HG03025 (cell line): Measurements from ENCODE around the gene BLOC1S3.

Experiments
- ATAC-seq: cut with Tn5 transposase; IDR thresholded peaks from one replicate; pipeline ENCODE4 v1.9.1; 2021; ENCODE audit warnings: mild to moderate bottlenecking, moderate library complexity; ENCODE audit not compliant: unreplicated experiment, low FRiP score

The BLOC1S3 gene

DNA sequence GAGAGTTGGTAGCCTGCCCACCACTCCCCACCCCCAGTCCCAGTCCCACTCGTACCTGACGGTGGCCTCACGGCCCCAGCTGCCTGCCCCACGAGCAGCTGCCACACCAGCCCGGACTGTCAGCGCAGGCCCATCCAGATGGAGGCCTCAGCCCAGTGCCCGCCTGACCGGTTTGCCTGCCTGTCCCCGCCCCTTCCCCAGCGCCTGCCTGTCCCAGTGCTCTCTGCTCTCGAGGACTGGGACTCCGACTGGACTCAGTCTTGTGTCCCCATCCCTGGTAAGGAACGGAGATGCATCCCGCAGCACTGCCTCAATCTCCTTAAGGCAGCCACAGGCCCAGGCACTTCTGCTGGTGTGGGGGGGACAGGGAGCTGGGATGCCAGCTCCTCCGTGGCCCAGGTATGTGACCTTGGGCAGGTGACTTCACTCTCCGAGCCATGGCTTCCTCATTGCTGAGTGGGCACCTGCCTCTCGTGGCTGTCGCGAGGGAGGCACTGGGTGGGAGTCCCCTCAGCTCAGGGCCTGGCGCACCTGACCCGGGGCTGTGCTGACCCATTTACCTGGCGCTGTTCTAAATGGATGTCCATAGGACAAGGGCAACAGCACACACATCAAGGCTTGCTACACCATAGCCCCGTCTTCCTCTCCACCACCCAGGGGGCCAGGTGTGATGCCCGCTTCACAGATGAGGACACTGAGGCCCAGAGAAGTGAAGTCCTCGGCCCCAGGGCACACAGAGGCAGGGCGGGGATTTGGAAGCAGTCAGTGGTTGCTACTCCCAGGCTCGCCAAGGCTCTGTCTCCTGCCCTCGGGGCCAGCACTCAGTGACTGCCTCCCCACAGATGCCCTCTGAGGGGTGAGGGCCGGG, 17.5 kb upstream of the BLOC1S3 start, which contains the start of gene NKPD1:
NKPD1 (minus strand) TSS at position 113 of the 868 bp plus-strand sequence. CDS start 832 bp downstream, outside the sequence.
- ATAC-seq = no peak

DNA sequence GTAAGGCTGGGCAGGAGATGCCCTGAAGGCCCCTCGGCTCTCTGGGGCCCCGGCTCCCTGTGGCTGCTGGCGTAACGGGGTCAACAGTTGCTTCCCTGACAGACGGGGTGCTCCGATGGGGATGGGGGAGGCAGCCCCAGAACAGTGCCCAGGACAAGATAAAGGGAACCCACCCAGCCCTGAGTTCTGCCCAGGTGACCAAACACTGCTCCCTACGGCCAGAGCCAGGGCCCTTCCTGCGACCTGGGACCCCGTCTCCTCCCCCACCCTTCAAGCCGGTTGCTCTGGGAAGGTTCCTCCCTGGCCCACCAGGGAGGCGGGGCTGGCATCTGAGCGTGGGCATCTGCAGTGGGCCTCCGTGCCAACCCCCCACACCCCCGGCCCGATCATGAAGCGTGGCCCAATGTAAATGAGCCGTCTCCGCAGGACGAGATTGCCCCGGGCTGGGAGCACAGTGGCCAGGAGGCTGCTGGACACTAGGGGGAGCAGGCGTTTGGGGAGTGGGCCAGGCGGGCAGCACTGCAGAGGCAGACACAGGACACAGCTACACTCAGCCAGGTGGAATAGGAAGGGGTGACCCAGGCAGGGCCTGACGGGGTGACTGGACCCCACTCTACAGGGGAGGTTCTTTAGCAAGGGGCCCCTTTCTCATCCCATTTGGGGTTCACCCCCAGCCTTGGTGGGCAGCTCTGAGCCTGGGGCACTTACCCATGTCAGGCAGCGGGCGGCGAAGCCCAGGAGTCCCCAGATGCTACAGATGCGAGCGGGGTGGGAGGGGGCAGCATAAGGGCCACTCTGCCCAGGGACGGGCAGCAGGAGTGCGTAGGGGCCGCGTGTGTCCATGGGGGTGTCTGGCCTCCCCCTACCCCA, 16.6 kb upstream of the BLOC1S3 start:
- ATAC-seq = no peak

DNA sequence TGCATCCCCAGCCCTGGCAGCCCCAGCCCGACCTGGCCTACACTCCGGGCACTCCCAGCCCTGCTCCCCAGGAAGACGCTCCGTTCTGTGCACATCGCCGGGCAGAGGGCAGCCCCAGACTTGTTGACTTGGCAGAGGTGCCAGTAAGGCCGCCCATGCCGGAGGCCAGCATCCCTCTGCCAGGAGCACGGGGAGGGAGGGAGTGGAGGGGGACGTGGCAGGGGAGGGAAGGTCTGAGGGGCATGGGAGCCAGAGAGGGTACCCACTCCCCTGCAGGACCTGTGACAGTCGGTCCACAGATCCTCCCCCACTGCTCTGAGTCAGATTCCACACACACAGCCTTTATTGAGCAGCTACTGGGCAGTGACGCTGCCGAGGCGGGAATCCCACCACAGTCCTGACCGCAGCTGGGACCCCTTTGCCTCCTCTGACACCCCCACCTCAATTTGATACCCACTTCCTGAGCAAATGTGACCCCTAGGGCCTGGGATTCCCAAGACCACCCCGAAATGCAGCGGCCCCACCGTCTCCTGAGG, 15.9 kb upstream of the BLOC1S3 start:
- no peak for ATAC-seq

DNA sequence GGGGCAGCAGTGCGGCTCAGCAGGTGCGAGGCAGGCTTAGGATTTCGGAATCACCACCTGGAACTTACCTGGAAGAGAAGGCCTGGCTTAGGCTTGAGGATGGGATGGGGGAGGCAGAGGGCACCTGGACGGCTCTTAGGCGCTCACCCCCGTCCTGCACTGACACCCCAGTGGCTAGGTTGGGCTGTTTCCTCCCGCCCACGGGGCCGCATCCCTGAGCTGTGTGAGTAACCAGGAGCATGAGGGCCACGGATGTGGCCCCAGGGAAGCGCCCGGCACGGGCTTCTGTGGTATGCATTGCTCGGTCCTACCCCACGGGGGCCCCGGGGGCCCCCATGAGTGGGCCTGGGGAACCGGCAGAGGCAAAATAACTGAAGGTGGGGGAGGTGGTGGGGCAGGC, 15.4 kb upstream of the BLOC1S3 start:
- ATAC-seq = no peak

DNA sequence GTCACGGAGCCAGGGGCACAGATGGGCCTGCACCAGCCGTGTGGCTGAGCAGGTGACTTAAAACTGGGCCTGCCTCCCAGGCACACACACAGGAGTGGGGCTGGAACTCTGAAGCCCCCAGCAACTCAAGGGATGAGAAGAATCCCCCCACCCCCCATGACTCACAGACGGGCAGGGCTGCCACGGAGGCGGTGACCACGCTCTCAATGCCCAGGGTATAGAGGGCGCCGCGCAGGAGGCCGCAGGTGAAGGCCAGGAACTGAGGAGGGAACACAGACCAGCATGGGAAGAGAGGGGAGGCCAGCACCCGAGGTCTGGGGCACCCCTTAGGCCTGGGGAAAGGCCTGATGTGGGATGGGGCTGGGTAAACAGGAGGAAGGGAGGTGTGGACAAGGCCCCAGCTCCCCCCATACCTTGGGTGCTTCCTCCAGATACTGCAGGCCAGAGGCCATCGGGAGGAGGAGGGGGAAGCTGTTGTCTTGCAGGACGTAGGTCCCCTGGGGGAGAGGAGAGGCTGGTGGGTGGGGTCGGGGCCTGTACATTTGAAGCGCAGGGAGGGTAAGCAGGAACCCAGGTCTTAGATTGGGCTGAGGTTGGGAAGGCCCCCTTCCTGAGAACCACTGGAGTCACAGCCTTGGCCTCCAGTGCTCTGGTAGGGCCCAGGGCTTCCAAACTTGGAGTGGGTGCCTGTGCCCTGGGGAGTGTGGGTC, 14.7 kb upstream of the BLOC1S3 start:
- ATAC-seq = no peak

DNA sequence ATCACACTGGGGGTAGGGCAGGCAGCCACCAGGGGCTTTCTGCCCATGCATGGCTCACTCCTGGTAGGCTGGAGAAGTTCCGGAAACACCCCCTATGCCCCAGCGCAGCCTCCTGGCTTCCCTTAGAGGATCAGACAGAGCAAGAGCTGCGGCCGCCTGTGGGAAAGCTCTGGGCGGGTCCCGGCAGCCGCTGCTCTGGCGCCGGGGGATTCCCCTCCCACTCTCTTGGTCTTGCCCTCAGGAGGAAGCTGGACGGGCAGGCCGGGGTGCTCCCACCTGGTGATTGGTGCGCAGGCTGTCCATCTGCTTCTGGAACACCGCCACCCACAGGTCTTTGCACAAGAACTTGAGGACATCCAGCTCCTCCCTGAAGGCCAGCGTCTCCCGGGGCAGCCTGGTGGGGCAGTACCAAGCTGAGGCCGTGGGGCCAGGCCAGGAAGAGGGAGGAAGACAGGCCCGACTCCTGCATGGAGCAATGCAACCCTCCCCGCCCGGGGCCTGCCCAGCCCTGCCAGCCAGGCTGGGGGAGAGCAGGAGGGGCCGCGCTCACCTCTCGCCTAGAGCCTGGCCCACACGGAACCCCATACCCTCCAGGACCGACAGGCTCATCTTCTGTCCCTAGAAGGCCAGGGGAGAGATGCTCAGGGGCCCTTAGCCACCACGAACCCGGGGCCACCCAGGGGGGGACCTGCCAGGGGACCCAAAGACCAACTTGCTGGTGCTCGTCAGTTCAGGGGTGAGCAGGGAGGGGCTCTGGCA, 13.8 kb upstream of the BLOC1S3 start:
- ATAC-seq = no peak

DNA sequence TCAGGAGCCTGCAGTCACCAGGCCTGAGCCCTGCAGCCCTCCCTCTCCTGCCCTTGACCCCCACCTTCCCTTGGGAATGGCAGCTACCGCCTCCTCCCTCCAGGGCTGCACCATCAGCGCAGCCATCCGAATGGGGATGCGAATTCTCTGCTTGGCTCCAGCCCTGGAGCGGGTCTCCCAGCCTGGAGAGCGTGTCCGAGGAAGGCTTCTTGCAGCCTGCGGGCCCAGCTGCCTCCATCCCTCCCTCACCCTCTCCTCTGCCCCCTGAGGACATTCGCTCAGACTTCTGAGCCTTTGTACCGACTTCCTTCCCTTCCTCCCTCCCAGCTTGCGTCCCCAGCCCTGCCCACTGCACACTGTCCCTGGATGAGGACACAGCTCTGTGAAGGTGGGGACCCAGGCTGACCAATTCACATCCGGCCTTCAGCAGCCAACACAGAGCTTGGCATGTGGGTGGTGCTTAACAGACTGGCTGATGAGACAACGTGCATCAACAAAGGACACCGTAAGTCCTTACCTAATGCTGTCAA, 11.8 kb upstream of the BLOC1S3 start:
- ATAC-seq = no peak

DNA sequence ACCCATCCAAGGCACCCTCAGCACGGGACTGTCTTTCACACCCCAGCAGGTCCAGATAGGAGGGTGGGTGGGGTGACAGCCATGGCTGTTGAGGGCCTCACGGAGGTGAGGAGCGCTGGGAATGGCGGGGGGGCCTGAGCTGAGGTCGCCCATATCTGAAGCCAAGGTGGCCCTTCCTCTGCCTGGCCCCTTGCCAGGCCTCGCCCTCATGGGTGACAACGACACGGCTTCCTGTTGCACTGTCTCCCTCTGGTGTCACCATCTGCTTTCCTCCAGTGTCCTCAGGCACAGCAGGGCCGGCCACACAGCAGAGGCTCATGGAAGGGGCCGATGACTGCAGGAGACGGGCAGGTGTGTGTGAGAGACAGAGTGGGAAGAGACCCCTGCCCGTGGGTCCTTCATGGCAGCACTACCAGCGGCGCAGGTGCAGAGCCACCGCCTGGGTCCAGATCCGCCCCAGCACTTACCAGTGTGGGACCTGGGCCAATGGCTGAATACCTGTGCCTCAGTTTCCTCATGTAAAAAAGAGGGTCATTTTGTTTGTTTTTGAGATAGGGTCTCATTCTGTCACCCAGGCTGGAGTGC, 9.7 kb upstream of the BLOC1S3 start:
- no peak for ATAC-seq

DNA sequence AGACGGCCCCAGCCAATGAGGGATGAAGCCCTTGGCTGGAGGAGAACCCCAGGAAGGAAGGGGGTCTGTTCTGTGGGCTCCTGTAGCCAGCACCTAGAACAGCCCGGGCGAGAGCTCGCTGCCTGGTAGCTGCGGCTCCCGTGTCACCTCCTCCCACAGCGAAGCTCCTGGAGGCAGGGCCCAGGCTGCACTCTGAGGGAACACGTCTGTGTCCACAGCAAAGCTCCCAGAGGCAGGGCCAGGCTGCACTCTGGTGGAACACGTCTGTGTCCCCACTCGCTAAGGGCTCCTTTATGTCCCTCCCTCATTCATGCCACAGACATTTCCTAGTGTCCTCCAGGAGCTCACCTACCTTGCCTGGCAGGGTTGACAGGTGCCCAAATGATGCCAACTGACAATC, 9.0 kb upstream of the BLOC1S3 start:
- no peak for ATAC-seq

DNA sequence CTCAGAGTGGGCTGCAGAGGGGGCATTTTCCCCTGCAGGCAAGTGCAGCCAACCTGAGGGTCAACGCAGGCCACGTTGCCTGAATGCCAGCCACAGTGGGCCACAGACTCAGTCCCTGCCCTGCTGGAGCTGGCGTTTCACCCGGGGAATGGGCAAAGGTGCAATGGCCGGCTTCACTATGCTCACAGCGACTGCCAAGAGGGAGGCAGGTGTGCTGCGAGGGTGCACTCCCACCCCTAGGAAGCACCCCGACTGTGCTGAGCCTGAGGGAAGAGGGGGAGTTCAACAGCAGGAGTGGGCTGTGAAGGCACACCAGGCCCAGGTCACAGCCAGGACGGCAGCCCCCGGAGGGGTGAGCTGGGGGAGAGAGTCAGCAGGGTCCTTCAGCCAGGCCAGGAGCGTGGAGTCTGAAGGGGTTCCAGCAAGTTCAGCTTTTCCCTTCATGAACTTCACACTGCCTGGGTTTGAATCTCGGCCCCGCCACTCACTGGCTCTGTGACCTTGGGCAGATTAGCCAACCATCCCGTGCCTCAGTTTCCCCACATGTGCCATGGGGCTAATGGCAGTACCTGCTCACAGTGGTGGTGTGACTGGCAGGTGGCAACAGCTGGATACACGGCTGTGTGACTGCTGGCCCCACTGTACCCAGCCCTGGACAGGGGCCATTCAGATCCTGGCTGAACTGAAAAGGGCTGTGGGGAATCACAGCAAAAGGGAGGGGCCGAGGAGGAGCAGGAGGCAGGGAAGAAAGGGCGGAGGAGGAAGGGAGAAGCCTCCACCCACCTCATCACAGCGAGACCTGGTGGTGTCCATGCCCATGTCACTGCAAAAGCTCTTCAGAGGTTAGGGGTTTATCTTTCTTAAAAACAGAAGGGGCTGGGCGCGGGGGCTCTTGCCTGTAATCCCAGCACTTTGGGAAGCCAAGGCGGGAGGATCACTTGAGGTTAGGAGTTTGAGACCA, 8.2 kb upstream of the BLOC1S3 start:
- no peak for ATAC-seq

DNA sequence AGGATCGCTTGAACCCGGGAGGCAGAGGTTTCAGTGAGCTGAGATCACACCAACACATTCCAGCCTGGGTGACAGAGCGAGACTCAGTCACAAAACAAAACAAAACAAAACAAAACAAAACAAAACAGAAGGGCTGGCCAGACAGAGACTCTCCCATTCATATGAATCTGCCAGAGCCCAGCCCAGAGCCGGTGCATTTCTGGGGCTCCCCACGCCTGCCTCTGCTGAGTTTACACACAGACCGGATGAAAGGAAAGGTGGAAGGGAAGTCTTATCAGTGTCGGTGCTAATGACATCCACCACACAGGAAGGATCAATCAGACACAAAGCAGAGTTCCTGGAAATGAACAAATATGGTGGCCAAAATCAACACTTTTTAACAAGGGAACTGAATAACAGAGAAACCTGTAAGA, 7.4 kb upstream of the BLOC1S3 start:
- ATAC-seq = no peak

DNA sequence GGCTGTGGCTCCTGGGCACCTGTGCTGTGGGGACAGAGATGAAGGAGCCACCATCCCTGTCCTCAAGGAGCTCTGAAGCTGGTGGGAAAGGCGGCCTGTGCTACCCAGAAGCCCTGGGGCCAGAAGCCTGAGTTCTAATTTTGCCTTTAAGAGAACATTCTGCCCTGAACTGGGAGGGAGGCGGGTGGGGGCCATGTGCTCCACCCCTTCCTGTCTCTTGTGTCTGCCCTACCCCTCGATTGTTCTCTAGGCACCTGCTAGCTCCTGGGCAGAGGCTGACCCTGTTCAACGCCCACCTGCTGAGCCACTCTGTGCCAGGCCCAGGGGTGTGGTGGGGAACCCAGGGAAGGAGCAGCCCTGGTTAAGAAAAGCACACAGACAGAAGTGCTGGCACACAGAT, 6.4 kb upstream of the BLOC1S3 start:
- ATAC-seq = no peak

DNA sequence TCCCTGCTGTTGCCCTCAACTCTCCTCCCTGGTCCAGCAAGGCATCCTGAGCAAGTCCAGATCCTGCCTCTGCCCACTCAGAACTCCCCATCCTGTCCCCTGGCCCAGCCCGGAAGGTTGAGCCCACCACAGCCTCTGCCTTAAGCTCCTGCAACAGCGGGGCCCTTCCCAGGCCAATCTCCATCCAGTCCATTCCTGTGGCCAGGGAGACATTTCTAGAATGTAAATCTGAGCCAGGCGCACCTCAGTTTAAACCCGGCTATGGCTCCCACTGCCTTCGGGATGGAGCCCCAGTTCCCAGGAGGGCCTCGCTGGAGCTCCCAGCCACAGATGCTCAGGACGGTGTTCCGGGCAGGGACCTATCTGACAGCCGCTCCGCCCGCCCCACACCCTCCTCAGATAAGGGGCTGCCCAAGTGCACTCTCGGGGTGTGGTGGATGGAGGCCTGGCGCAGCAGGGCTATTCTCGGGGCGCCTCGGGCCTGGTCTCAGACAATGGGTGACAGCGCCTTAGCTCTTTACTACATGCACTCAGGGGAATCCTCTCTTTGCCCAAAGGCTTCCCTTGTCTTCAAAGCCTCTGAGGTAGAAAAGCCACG, 5.9 kb upstream of the BLOC1S3 start:
- ATAC-seq = no peak

DNA sequence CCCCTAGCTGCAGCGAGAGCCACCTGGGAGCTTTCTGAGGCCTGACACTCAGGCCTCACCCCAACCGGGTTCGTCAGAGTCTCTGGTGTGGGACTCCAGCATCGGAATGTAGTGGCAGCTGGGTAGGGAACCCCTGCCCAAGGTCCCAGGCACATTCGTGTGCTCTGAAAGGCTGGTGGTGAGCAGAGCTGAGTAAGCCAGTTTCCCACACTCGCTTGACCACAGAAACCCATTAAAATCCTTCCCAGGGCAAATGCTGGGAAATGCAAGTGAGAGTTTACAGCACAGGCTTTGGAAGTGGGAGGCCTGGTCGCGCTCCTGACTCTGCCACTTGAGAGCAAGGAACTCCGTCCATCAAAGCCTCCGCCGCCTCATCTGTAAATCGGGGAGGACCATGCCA, 4.8 kb upstream of the BLOC1S3 start:
- no peak for ATAC-seq

DNA sequence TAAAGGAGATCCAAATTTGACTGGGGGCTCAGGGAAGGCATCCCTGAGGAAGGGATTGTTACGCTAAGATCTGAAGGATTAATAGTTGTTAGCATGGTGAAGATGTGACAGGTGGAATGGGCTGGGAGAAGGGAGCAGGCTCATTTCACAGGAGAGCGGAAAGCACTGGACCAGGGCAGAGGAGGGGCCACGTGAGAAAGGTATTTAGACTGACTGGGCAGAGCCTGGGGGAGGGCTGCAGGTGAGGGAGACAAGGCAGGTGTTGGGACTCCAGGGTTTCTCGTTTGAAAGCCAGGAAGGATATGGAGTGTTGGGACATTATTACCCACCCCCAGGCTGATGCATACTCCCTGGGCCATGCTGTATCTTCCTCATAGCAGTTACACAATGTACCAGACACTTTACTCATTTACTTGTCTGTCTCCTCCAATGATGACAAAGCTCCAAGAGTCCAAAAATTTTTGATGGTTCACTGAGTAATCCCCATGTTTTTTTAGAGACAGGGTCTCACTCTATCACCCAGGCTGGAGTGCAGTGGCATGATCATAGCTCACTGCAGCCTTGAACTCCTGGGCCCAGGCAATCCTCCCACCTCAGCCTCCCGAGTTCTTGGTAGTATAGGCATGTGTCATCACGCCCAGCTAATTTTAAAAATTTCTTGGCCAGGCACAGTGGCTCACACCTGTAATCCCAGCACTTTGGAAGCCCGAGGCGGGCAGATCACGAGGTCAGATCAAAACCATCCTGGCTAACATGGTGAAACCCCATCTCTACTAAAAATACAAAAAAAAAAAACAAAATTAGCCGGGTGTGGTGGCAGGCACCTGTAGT, 2.9 kb upstream of the BLOC1S3 start:
- no peak for ATAC-seq

DNA sequence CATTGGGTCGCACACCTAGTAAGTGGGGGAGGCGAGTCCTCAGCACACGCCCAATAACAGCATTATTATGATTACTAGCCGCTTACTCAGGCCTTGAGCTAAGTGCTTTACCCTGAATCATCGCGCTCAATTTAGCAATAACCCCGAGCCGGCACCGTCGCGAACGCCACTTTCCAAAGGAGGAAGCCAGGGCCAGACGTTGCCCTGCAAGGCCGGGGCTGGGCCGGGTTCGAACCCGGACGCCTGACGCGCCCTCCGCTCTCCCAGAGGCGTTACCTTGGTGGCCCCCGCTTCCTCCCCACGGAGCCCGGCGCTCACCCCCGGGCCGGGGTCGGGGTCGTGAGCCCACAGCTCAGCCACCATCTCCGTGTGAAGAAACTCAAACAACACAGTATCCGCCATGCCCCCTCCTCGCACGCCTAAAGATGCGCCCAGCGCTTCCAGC, 745 bp upstream of the BLOC1S3 start, which contains the start of gene TRAPPC6A:
TRAPPC6A (minus strand) TSS at position 421 of the 445 bp plus-strand sequence; CDS start at position 402, 19 bp downstream.
- ATAC-seq = peak; percentile 1
